Daoy (cell line): ENCODE measurements around the gene KCNB1. TPM values are rescaled to one million over a fixed set of nuclear protein-coding genes. Genes with fewer than 3 reads are reported as not detected.
A peak's percentile ranks its signal among the peaks of the same experiment; 100 is the strongest.
"Not testable (repeated sequence)": the region's sequence is repeated elsewhere in the genome, so short reads cannot be mapped to it uniquely, and the experiment has no call there.

Experiments
- DNase-seq: peaks from one replicate; pipeline ENCODE4 v3.0.0-alpha.2; 2015; ENCODE audit warnings: low read depth
- total RNA-seq: library from RNA; depleted of rRNA; stranded (reverse); fragments of >200 nt; shearing (Covaris generic); gene quantifications from 2 replicates; pipeline ENCODE4 v1.2.3, GENCODE V29; 2014

The KCNB1 gene
- total RNA-seq, 1 experiment from 2014 or later: under 0.01 TPM

GRCh38 chr20:49409975-49410621 lies 72.4 kb downstream of the KCNB1 start:
- DNase-seq: not testable (repeated sequence)

- no peak for DNase-seq
Measured at GRCh38 chr20:49409302-49409974, 73.0 kb downstream of the KCNB1 start.

- no peak for DNase-seq
Measured at GRCh38 chr20:49408509-49409104, 73.9 kb downstream of the KCNB1 start.

- DNase-seq: no peak
Measured at GRCh38 chr20:49406666-49407065, 75.8 kb downstream of the KCNB1 start.

- no peak for DNase-seq
Measured at GRCh38 chr20:49405696-49406095, 76.8 kb downstream of the KCNB1 start.

- DNase-seq: no peak
Measured at GRCh38 chr20:49405062-49405683, 77.3 kb downstream of the KCNB1 start.

GRCh38 chr20:49404461-49404860 lies 78.0 kb downstream of the KCNB1 start:
- no peak for DNase-seq

- no peak for DNase-seq
Measured at GRCh38 chr20:49403911-49404310, 78.6 kb downstream of the KCNB1 start.

- DNase-seq: no peak
Measured at GRCh38 chr20:49403012-49403411, 79.5 kb downstream of the KCNB1 start.

- peak; percentile 14 for DNase-seq
Measured at GRCh38 chr20:49400904-49401303, 81.6 kb downstream of the KCNB1 start.

GRCh38 chr20:49400410-49400809 lies 82.1 kb downstream of the KCNB1 start:
- DNase-seq: peak; percentile 6

- DNase-seq: no peak
Measured at GRCh38 chr20:49399329-49399728, 83.1 kb downstream of the KCNB1 start.

GRCh38 chr20:49398401-49399144 lies 83.9 kb downstream of the KCNB1 start:
- DNase-seq: no peak

- peak; percentile 65 for DNase-seq
Measured at GRCh38 chr20:49397525-49397924, 84.9 kb downstream of the KCNB1 start.

GRCh38 chr20:49396230-49396629 lies 86.2 kb downstream of the KCNB1 start:
- DNase-seq: no peak

GRCh38 chr20:49395659-49396058 lies 86.8 kb downstream of the KCNB1 start:
- no peak for DNase-seq

GRCh38 chr20:49395183-49395582 lies 87.3 kb downstream of the KCNB1 start:
- DNase-seq: no peak

GRCh38 chr20:49394757-49395156 lies 87.7 kb downstream of the KCNB1 start:
- no peak for DNase-seq

- DNase-seq: no peak
Measured at GRCh38 chr20:49394264-49394663, 88.2 kb downstream of the KCNB1 start.

GRCh38 chr20:49393803-49394202 lies 88.7 kb downstream of the KCNB1 start:
- DNase-seq: no peak

- DNase-seq: no peak
Measured at GRCh38 chr20:49392745-49393144, 89.7 kb downstream of the KCNB1 start.
